Nephron (organoid): ENCODE measurements around the gene APLP2.

ENCODE experiments used
- H3K27ac Mint-ChIP-seq, 3 experiments: 2 replicates each; pipeline ENCODE4 v1.8.0; 2020; ENCODE audit warnings: mixed read lengths in 3 of 3, mild to moderate bottlenecking in 2 of 3, moderate library complexity in 1 of 3
- H3K27me3 Mint-ChIP-seq: 2 replicates; pipeline ENCODE4 v1.8.0; 2021; ENCODE audit warnings: low read depth, mild to moderate bottlenecking, moderate library complexity, mixed read lengths
- H3K36me3 Mint-ChIP-seq: 2 replicates; pipeline ENCODE4 v1.8.0; 2020; ENCODE audit warnings: low read depth, mixed read lengths
- H3K4me1 Mint-ChIP-seq: 2 replicates; pipeline ENCODE4 v1.8.0; 2020; ENCODE audit warnings: mixed read lengths
- H3K4me3 Mint-ChIP-seq, 3 experiments: 2 replicates each; pipeline ENCODE4 v1.8.0; 2020; ENCODE audit warnings: mild to moderate bottlenecking in 3 of 3, mixed read lengths in 3 of 3, moderate library complexity in 2 of 3
- H3K9me3 Mint-ChIP-seq: 2 replicates; pipeline ENCODE4 v1.8.0; 2020; ENCODE audit warnings: mixed read lengths
- CTCF ChIP-seq, 3 experiments: fragments of 200-600 bp; sonication (generic); IDR thresholded peaks; one replicate each; pipeline ENCODE4 v1.5.0; 2021; ENCODE audit warnings: antibody characterized with exemption in 3 of 3; ENCODE audit not compliant: unreplicated experiment in 3 of 3

Gene APLP2

GRCh38 chr11:130122141-130122575 is 52.5 kb downstream of the APLP2 start:
- H3K9me3 Mint-ChIP-seq = no peaks in the 10 kb centered on the region
- H3K27me3 Mint-ChIP-seq = no peaks in the 10 kb centered on the region
- H3K4me3 Mint-ChIP-seq = no peak overlapping the region
- peaks cover 13% of the 10 kb centered on the region for H3K4me1 Mint-ChIP-seq
- TF ChIP-seq CTCF (IDR thresholded peaks at IDR 0.05; ENCODE audit: unreplicated experiment in 3 of 3) = no peak
- peak overlapping the region in 2 of 3 experiments; percentile 31 to 73 for H3K27ac Mint-ChIP-seq
- H3K36me3 Mint-ChIP-seq = peaks cover 64% of the 10 kb centered on the region

- Mint-ChIP-seq H3K27me3 (no peaks in the 10 kb centered on the region), H3K27ac (peak overlapping the region in 1 of 3 experiments; percentile 21), H3K4me3 (no peak overlapping the region), H3K4me1 (peaks cover 13% of the 10 kb centered on the region), H3K9me3 (no peaks in the 10 kb centered on the region), H3K36me3 (peaks cover 72% of the 10 kb centered on the region)
- no peak for TF ChIP-seq CTCF (IDR thresholded peaks at IDR 0.05; ENCODE audit: unreplicated experiment in 3 of 3)
These were observed 53.8 kb downstream of the APLP2 start for GRCh38 chr11:130123414-130124040.

GRCh38 chr11:130124096-130124495 is 54.4 kb downstream of the APLP2 start:
- Mint-ChIP-seq H3K27me3 (no peaks in the 10 kb centered on the region), H3K27ac (peak overlapping the region in 1 of 3 experiments; percentile 21), H3K36me3 (peaks cover 74% of the 10 kb centered on the region), H3K9me3 (no peaks in the 10 kb centered on the region), H3K4me3 (no peak overlapping the region), H3K4me1 (peaks cover 13% of the 10 kb centered on the region)
- TF ChIP-seq CTCF (IDR thresholded peaks at IDR 0.05; ENCODE audit: unreplicated experiment in 3 of 3) = no peak

GRCh38 chr11:130125638-130126037 is 55.9 kb downstream of the APLP2 start:
- no peaks in the 10 kb centered on the region for H3K9me3 Mint-ChIP-seq
- H3K27me3 Mint-ChIP-seq = no peaks in the 10 kb centered on the region
- H3K36me3 Mint-ChIP-seq = peaks cover 77% of the 10 kb centered on the region
- H3K4me3 Mint-ChIP-seq = no peak overlapping the region
- H3K4me1 Mint-ChIP-seq = peaks cover 13% of the 10 kb centered on the region
- H3K27ac Mint-ChIP-seq = no peak overlapping the region
- TF ChIP-seq CTCF (IDR thresholded peaks at IDR 0.05; ENCODE audit: unreplicated experiment in 3 of 3) = no peak

- Mint-ChIP-seq H3K36me3 (peaks cover 77% of the 10 kb centered on the region), H3K9me3 (no peaks in the 10 kb centered on the region), H3K4me1 (peaks cover 13% of the 10 kb centered on the region), H3K27me3 (no peaks in the 10 kb centered on the region), H3K4me3 (no peak overlapping the region), H3K27ac (no peak overlapping the region)
- TF ChIP-seq CTCF (IDR thresholded peaks at IDR 0.05; ENCODE audit: unreplicated experiment in 3 of 3) = no peak
These were observed 56.8 kb downstream of the APLP2 start for GRCh38 chr11:130126516-130126915.

- no peaks in the 10 kb centered on the region for H3K9me3 Mint-ChIP-seq
- H3K4me1 Mint-ChIP-seq = peaks cover 13% of the 10 kb centered on the region
- peaks cover 78% of the 10 kb centered on the region for H3K36me3 Mint-ChIP-seq
- H3K27ac Mint-ChIP-seq = no peak overlapping the region
- TF ChIP-seq CTCF (IDR thresholded peaks at IDR 0.05; ENCODE audit: unreplicated experiment in 3 of 3) = no peak
- no peak overlapping the region for H3K4me3 Mint-ChIP-seq
- H3K27me3 Mint-ChIP-seq = no peaks in the 10 kb centered on the region
These were observed 57.8 kb downstream of the APLP2 start for GRCh38 chr11:130127509-130127908.
